Measurements from ENCODE around the gene MDM4. TPM values are rescaled to one million over a fixed set of nuclear protein-coding genes. Genes with fewer than 3 reads are reported as not detected.
"Not testable (repeated sequence)": the region's sequence is repeated elsewhere in the genome, so short reads cannot be mapped to it uniquely, and the experiment has no call there.

The MDM4 gene
- total and polyA plus RNA-seq, 7 experiments from 2014 or later, result 19.1 to 278 (median 232) TPM

DNA sequence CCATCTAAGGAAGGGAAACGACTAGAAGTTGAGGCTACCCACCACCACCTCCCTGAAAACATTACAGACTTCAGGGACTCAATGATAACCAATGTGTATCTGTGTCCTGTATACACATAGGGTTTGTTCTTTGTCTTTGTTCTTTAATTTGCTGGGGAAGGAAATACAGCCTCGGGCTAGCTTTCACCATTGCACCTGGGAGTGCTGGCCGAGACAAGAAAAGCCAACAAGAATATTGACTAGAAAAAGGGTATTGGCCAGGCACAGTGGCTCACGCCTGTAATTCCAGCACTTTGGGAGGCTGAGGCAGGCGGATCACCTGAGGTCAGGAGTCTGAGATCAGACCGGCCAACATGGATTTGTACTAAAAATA is 50.4 kb downstream of the MDM4 start:
- H3K36me3 Mint-ChIP-seq, result peaks cover 3 to 38% (median 32%) of the 10 kb centered on the region in 5 donors
- ATAC-seq, result no peak
- Histone ChIP-seq H3K4me1 (ENCODE audit: control insufficient read depth in 2 of 2, insufficient read depth in 2 of 2, low read length in 2 of 2) (peaks cover 14 to 37% of the 10 kb centered on the region in 2 donors), H3K4me3 (ENCODE audit: low read length) (no peak overlapping the region), H3K27me3 (ENCODE audit: control insufficient read depth in 2 of 2, insufficient read depth in 2 of 2, low read length in 2 of 2) (no peaks in the 10 kb centered on the region), H3K27ac (ENCODE audit: low read depth, low read length) (no peak overlapping the region), H3K36me3 (ENCODE audit: control insufficient read depth in 2 of 3, insufficient read depth in 3 of 3, low read length in 3 of 3) (peaks cover 0 to 35% (median 4%) of the 10 kb centered on the region in 3 experiments), H3K9me3 (ENCODE audit: control insufficient read depth in 2 of 3, low read length in 3 of 3) (no peaks in the 10 kb centered on the region)
- intact Hi-C loops (cut with micrococcal nuclease), result loop anchor here (1.0 to 5.0 kb wide), 7 partner anchors 10 to 376 kb away; partner anchors contain the start of gene MDM4 (in 1 of the 2)
- H3K9me3 Mint-ChIP-seq, result peaks cover 0 to 1% (median 0%) of the 10 kb centered on the region in 11 donors
- peak overlapping the region in 4 of 9 donors; percentile 11 to 70 (median 60) for H3K27ac Mint-ChIP-seq
- H3K4me3 Mint-ChIP-seq, result no peak overlapping the region
- H3K4me1 Mint-ChIP-seq, result peaks cover 21 to 56% (median 49%) of the 10 kb centered on the region in 7 donors
- ChIA-PET POLR2A (interaction anchor here (1.0 to 2.1 kb wide), 5 partner anchors 45 to 59 kb away, joined by 3 to 6 read pairs (median 3); partner anchors contain the start of gene MDM4), CTCF (interaction anchor here (1.1 to 3.5 kb wide), 5 partner anchors 8 to 241 kb away, joined by 4 to 38 read pairs (median 7); partner anchors contain the start of gene MDM4)
- H3K27me3 Mint-ChIP-seq, result no peaks in the 10 kb centered on the region
- no peak for DNase-seq

DNA sequence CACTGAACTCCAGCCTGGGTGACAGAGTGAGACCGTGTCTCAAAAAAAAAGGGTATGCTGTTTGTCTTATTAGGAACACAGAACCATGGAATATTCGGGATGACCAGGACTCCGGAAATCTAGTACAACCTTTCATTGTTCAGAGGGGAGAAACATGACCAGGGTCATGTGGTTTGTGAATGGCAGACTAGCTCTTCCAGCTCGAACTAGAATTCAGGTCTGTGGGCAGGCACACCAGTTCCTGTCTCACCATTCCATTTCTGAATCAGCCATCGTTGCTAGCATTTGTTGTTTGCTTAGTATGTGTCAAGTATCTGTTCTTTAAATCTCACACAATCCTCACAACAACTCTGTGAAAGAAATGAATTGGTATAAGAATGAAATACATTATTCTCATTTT is 50.9 kb downstream of the MDM4 start:
- DNase-seq (no peak), ATAC-seq (no peak)
- no peaks in the 10 kb centered on the region for H3K9me3 ChIP-seq (ENCODE audit: control insufficient read depth in 2 of 3, low read length in 3 of 3)
- CTCF ChIA-PET, result interaction anchor here (1.1 to 3.5 kb wide), 3 partner anchors 8 to 240 kb away, joined by 4 to 38 read pairs (median 7); no protein-coding TSS in a partner anchor
- Mint-ChIP-seq H3K27ac (peak overlapping the region in 1 of 9 donors; percentile 17), H3K27me3 (no peaks in the 10 kb centered on the region), H3K36me3 (peaks cover 4 to 35% (median 29%) of the 10 kb centered on the region in 5 donors), H3K4me3 (no peak overlapping the region), H3K9me3 (peaks cover 0 to 1% (median 0%) of the 10 kb centered on the region in 11 donors), H3K4me1 (peaks cover 16 to 51% (median 44%) of the 10 kb centered on the region in 7 donors)
- peaks cover 14 to 37% of the 10 kb centered on the region in 2 donors for H3K4me1 ChIP-seq (ENCODE audit: control insufficient read depth in 2 of 2, insufficient read depth in 2 of 2, low read length in 2 of 2)
- no peak overlapping the region for H3K4me3 ChIP-seq (ENCODE audit: low read length)
- intact Hi-C loops (cut with micrococcal nuclease), result loop anchor here (5.0 kb wide), 3 partner anchors 55 to 375 kb away; no protein-coding TSS in a partner anchor
- H3K27me3 ChIP-seq (ENCODE audit: control insufficient read depth in 2 of 2, insufficient read depth in 2 of 2, low read length in 2 of 2), result no peaks in the 10 kb centered on the region
- no peak overlapping the region for H3K27ac ChIP-seq (ENCODE audit: low read depth, low read length)
- POLR2A ChIA-PET, result interaction anchor here (2.0 kb wide), 1 partner anchor 46 kb away, joined by 6 read pairs; no protein-coding TSS in a partner anchor
- peaks cover 0 to 38% (median 4%) of the 10 kb centered on the region in 3 experiments for H3K36me3 ChIP-seq (ENCODE audit: control insufficient read depth in 2 of 3, insufficient read depth in 3 of 3, low read length in 3 of 3)

DNA sequence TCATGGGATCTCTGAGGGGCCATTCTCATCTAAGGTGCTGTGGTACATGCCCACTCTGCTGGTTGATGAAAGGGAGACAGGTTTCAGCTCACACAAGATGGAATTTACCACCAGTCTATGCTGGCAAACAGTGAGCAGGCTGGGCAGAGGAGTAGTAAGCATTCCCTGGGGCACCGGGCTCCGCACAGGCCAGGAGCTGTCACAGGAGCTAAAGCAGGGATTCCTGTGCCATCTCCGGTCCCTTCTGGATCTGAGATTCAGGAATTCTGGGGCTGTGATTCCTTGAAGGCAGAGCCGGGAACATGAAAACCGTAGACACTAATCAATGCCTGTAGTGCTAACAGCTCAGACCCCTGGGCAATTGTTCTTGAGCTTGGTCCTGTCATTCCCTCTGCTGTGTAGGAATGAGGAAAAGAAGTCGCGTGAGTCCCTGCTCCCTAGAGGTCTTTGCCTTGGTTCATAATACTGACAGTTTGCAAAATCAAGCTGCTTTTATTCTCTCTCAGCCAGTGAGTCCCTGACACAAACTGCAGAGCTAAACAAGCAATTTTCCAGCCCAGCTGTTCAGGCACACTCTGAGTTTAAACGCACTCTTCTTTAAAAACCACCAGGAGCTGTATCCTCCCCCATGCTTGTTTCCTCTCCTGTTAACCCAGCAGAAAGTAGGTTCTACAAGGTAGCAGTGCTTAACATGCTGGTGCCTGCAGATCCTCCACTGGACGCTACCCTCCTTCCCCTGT is 52.5 kb downstream of the MDM4 start:
- peaks cover 0 to 47% (median 4%) of the 10 kb centered on the region in 3 experiments for H3K36me3 ChIP-seq (ENCODE audit: control insufficient read depth in 2 of 3, insufficient read depth in 3 of 3, low read length in 3 of 3)
- H3K27me3 ChIP-seq (ENCODE audit: control insufficient read depth in 2 of 2, insufficient read depth in 2 of 2, low read length in 2 of 2), result no peaks in the 10 kb centered on the region
- H3K9me3 ChIP-seq (ENCODE audit: control insufficient read depth in 2 of 3, low read length in 3 of 3), result no peaks in the 10 kb centered on the region
- Mint-ChIP-seq H3K36me3 (peaks cover 11 to 42% (median 32%) of the 10 kb centered on the region in 5 donors), H3K4me3 (no peak overlapping the region), H3K27ac (peak overlapping the region in 2 of 9 donors; percentile 6 to 44), H3K4me1 (peaks cover 10 to 38% (median 30%) of the 10 kb centered on the region in 7 donors), H3K27me3 (no peaks in the 10 kb centered on the region), H3K9me3 (peaks cover 0 to 1% (median 0%) of the 10 kb centered on the region in 11 donors)
- no peak overlapping the region for H3K4me3 ChIP-seq (ENCODE audit: low read length)
- intact Hi-C loops (cut with micrococcal nuclease), result loop anchor here (5.0 kb wide), 3 partner anchors 54 to 374 kb away; no protein-coding TSS in a partner anchor
- H3K4me1 ChIP-seq (ENCODE audit: control insufficient read depth in 2 of 2, insufficient read depth in 2 of 2, low read length in 2 of 2), result peaks cover 14 to 23% of the 10 kb centered on the region in 2 donors
- CTCF ChIA-PET, result interaction anchor here (0.6 to 1.1 kb wide), 5 partner anchors 9 to 238 kb away, joined by 3 to 5 read pairs (median 4); no protein-coding TSS in a partner anchor
- ATAC-seq (no peak), DNase-seq (no peak)
- POLR2A ChIA-PET, result interaction anchor here (1.3 kb wide), 1 partner anchor 12 kb away, joined by 6 read pairs; no protein-coding TSS in a partner anchor
- no peak overlapping the region for H3K27ac ChIP-seq (ENCODE audit: low read depth, low read length)

DNA sequence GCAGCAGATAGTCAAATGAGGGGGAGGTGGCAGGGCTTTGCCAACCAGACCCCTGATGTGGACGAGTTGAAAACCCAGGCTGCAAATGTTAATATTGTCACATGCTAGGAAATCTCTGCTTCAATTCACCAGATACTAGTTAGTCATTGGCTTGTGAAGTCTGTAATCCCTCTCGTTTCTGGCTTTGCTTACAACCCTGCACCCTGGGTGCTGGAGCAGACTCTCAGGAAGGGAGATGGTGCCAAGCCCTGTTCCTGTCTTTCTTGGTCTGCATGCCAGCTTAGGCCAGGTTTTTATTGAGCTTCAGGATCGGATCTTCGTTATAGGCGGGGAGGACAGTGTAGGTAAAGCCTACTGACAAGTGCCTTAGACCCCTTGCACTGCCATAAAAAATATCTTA is 53.3 kb downstream of the MDM4 start:
- peaks cover 5 to 35% (median 23%) of the 10 kb centered on the region in 7 donors for H3K4me1 Mint-ChIP-seq
- H3K4me3 Mint-ChIP-seq, result no peak overlapping the region
- peaks cover 0 to 3% (median 0%) of the 10 kb centered on the region in 11 donors for H3K9me3 Mint-ChIP-seq
- ChIA-PET POLR2A (interaction anchor here (1.3 kb wide), 1 partner anchor 13 kb away, joined by 6 read pairs; no protein-coding TSS in a partner anchor), CTCF (interaction anchor here (1.0 kb wide), 1 partner anchor 238 kb away, joined by 5 read pairs; no protein-coding TSS in a partner anchor)
- Histone ChIP-seq H3K4me1 (ENCODE audit: control insufficient read depth in 2 of 2, insufficient read depth in 2 of 2, low read length in 2 of 2) (peaks cover 14 to 18% of the 10 kb centered on the region in 2 donors), H3K4me3 (ENCODE audit: low read length) (no peak overlapping the region), H3K27ac (ENCODE audit: low read depth, low read length) (no peak overlapping the region), H3K36me3 (ENCODE audit: control insufficient read depth in 2 of 3, insufficient read depth in 3 of 3, low read length in 3 of 3) (peaks cover 0 to 52% (median 4%) of the 10 kb centered on the region in 3 experiments), H3K27me3 (ENCODE audit: control insufficient read depth in 2 of 2, insufficient read depth in 2 of 2, low read length in 2 of 2) (no peaks in the 10 kb centered on the region), H3K9me3 (ENCODE audit: control insufficient read depth in 2 of 3, low read length in 3 of 3) (no peaks in the 10 kb centered on the region)
- peaks cover 16 to 47% (median 32%) of the 10 kb centered on the region in 5 donors for H3K36me3 Mint-ChIP-seq
- intact Hi-C loops (cut with micrococcal nuclease), result loop anchor here (5.0 kb wide), 3 partner anchors 53 to 373 kb away; no protein-coding TSS in a partner anchor
- H3K27me3 Mint-ChIP-seq, result no peaks in the 10 kb centered on the region
- DNase-seq (no peak), ATAC-seq (no peak)
- peak overlapping the region in 2 of 9 donors; percentile 38 to 83 for H3K27ac Mint-ChIP-seq

DNA sequence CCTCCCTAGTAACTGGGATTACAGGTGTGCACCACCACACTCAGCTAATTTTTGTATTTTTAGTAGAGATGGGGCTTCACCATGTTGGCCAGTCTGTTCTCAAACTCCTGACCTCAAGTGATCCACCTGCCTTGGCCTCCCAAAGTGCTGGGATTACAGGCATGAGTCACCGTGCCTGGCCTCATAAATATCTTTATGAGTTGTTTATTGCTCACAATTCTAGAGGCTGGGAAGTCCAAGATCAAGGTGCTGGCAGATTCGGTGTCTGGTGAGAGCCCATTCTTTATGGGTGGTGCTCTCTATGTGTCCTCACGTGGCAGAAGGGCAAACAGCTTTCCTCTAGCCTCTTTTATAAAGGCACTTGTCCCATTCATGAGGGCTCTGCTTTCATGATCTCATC is 53.8 kb downstream of the MDM4 start:
- H3K4me3 Mint-ChIP-seq; POLR2A ChIA-PET; intact Hi-C loops (cut with micrococcal nuclease); DNase-seq; H3K27ac ChIP-seq (ENCODE audit: low read depth, low read length); H3K9me3 ChIP-seq (ENCODE audit: control insufficient read depth in 2 of 3, low read length in 3 of 3); H3K9me3 Mint-ChIP-seq; CTCF ChIA-PET; ATAC-seq; H3K4me3 ChIP-seq (ENCODE audit: low read length); H3K27me3 ChIP-seq (ENCODE audit: control insufficient read depth in 2 of 2, insufficient read depth in 2 of 2, low read length in 2 of 2); H3K27me3 Mint-ChIP-seq: not testable (repeated sequence)
- Histone ChIP-seq H3K4me1 (ENCODE audit: control insufficient read depth in 2 of 2, insufficient read depth in 2 of 2, low read length in 2 of 2) (peaks cover 9 to 13% of the 10 kb centered on the region in 2 donors), H3K36me3 (ENCODE audit: control insufficient read depth in 2 of 3, insufficient read depth in 3 of 3, low read length in 3 of 3) (peaks cover 0 to 52% (median 4%) of the 10 kb centered on the region in 3 experiments)
- Mint-ChIP-seq H3K36me3 (peaks cover 16 to 47% (median 31%) of the 10 kb centered on the region in 5 donors), H3K4me1 (peaks cover 5 to 32% (median 21%) of the 10 kb centered on the region in 7 donors), H3K27ac (peak overlapping the region in 1 of 9 donors; percentile 56)

DNA sequence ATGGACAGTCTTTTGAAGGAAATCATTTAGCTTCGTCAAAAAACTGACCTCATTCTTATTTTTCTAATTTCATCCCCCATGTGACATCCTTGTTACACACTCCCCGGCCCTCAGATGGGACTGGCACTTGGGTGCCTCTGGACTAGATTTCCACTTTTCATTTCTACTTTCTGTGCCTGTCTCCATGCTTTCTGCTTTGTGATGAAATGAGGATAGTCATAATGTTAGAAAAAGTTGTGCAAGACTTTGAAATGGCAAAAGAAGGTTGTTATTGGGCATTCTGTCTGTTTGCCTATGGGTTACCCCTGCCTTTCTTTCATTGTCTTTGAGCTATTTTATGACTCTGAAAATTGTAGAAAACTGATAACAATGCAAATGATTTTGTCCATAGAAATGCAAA is 54.9 kb downstream of the MDM4 start:
- Histone ChIP-seq H3K4me1 (ENCODE audit: control insufficient read depth in 2 of 2, insufficient read depth in 2 of 2, low read length in 2 of 2) (peaks cover 0 to 3% of the 10 kb centered on the region in 2 donors), H3K4me3 (ENCODE audit: low read length) (no peak overlapping the region), H3K9me3 (ENCODE audit: control insufficient read depth in 2 of 3, low read length in 3 of 3) (no peaks in the 10 kb centered on the region), H3K27me3 (ENCODE audit: control insufficient read depth in 2 of 2, insufficient read depth in 2 of 2, low read length in 2 of 2) (no peaks in the 10 kb centered on the region), H3K27ac (ENCODE audit: low read depth, low read length) (no peak overlapping the region), H3K36me3 (ENCODE audit: control insufficient read depth in 2 of 3, insufficient read depth in 3 of 3, low read length in 3 of 3) (peaks cover 0 to 52% (median 4%) of the 10 kb centered on the region in 3 experiments)
- H3K36me3 Mint-ChIP-seq, result peaks cover 16 to 50% (median 28%) of the 10 kb centered on the region in 5 donors
- H3K27ac Mint-ChIP-seq, result peak overlapping the region in 1 of 9 donors; percentile 3
- CTCF ChIA-PET, result no interaction called here
- POLR2A ChIA-PET, result no interaction called here
- DNase-seq (no peak), ATAC-seq (no peak)
- peaks cover 0 to 24% (median 10%) of the 10 kb centered on the region in 7 donors for H3K4me1 Mint-ChIP-seq
- peaks cover 0 to 3% (median 0%) of the 10 kb centered on the region in 11 donors for H3K9me3 Mint-ChIP-seq
- no peaks in the 10 kb centered on the region for H3K27me3 Mint-ChIP-seq
- intact Hi-C loops (cut with micrococcal nuclease), result no loop called here
- no peak overlapping the region for H3K4me3 Mint-ChIP-seq

Data from naive thymus-derived CD4-positive, alpha-beta T cell (primary cell).